ENCODE results near the gene SLC5A9. TPM values are rescaled to one million over a fixed set of nuclear protein-coding genes. Genes with fewer than 3 reads are reported as not detected.

Gene SLC5A9
- total RNA-seq, 1 experiment from 2014 or later: not detected

DNA sequence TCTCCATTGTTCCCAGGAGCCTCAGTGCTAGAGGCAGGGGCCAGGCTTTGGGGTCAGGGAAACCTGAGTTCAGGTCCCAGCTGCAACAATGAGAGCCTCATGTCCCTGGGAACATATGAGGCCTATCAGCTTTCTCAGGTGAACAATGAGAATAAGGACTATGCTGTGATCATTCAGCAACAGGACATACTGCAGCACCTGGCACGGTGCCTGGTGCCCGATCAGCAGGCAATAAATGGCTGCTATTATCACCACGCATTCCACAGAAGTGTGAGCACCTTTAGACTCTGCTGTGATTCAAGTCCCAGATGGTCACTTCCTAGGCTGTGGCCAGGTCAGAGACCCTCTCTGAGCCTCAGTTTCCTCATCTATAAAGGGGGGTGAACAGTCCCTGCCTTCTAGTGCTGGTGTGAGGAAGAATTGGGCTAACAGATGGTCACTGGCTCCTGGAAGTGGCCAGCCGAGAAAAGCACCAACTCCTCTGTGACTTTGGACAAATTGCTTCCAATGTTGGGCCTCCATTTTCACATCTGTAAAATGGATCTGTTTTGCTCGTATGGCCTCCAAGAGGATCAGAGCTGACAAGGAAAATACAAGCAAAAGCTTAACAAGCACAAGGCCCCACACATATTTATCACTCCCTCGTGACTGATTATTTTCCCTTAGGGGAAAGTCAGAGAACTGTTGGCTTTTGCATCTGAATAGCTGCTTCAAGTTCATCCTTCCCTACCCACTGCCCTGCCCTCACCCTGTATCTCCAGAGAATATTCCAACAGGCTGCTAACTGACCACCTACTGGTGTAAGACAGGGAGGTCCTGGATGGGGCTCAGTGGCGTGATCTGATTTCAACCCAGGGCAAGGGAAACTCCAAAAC lies 1.1 kb downstream of the SLC5A9 start:
- Histone ChIP-seq H4K20me1 (ENCODE audit: insufficient read depth) (no peaks in the 10 kb centered on the region), H3K9ac (ENCODE audit: low read length) (no peak overlapping the region), H3K79me2 (ENCODE audit: insufficient read depth, low read length) (no peaks in the 10 kb centered on the region), H3K4me2 (ENCODE audit: low read length) (no peak overlapping the region), H3K9me2 (ENCODE audit: insufficient read depth) (no peaks in the 10 kb centered on the region), H3K36me3 (ENCODE audit: control insufficient read depth in 1 of 2, insufficient read depth in 2 of 2, low read length in 2 of 2) (no peaks in the 10 kb centered on the region), H3K27ac (ENCODE audit: low read depth, low read length) (no peak overlapping the region), H3K9me3 (ENCODE audit: control insufficient read depth in 1 of 2, insufficient read depth in 1 of 2, low read depth in 1 of 2, low read length in 2 of 2) (no peaks in the 10 kb centered on the region), H2AFZ (ENCODE audit: low read depth, low read length, poor library complexity, severe bottlenecking) (no peak overlapping the region), H3K4me3 (replicated peaks in 1 of 2; ENCODE audit: low read depth in 1 of 2, low read length in 2 of 2) (no peak overlapping the region), H3K27me3 (ENCODE audit: insufficient read depth, low read length) (no peaks in the 10 kb centered on the region), H3K4me1 (ENCODE audit: control insufficient read depth in 1 of 2, insufficient read depth in 2 of 2, low read length in 2 of 2) (no peaks in the 10 kb centered on the region)
- intact Hi-C loops (cut with micrococcal nuclease): no loop called here
- RAD21 ChIA-PET (ENCODE audit: low non-redundant PET in 1 of 2, low total read pairs in 2 of 2, uncharacterized antibody in 2 of 2, unreplicated experiment in 2 of 2): no interaction called here
- BruUV-seq (replicated peaks): no TSS peak
- CTCF ChIA-PET: no interaction called here
- no peak for TF ChIP-seq CBX3 (IDR thresholded peaks at IDR 0.05; ENCODE audit: low read depth)
- no peak for TF ChIP-seq POLR2AphosphoS5 (IDR thresholded peaks at IDR 0.05; ENCODE audit: low read depth, low read length)
- no peak for TF ChIP-seq RAD21 (IDR thresholded peaks at IDR 0.05; ENCODE audit: low read depth)
- TF ChIP-seq, protein P1, sequence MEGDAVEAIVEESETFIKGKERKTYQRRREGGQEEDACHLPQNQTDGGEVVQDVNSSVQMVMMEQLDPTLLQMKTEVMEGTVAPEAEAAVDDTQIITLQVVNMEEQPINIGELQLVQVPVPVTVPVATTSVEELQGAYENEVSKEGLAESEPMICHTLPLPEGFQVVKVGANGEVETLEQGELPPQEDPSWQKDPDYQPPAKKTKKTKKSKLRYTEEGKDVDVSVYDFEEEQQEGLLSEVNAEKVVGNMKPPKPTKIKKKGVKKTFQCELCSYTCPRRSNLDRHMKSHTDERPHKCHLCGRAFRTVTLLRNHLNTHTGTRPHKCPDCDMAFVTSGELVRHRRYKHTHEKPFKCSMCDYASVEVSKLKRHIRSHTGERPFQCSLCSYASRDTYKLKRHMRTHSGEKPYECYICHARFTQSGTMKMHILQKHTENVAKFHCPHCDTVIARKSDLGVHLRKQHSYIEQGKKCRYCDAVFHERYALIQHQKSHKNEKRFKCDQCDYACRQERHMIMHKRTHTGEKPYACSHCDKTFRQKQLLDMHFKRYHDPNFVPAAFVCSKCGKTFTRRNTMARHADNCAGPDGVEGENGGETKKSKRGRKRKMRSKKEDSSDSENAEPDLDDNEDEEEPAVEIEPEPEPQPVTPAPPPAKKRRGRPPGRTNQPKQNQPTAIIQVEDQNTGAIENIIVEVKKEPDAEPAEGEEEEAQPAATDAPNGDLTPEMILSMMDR (IDR thresholded peaks at IDR 0.05 in 2 of 3, conservative IDR thresholded peaks at IDR 0.05 in 1 of 3; ENCODE audit: borderline replicate concordance in 1 of 3, insufficient read depth in 1 of 3, low read depth in 2 of 3, low read length in 2 of 3): no peak
- no peak for TF ChIP-seq YY1 (IDR thresholded peaks at IDR 0.05; ENCODE audit: extremely low read depth, insufficient replicate concordance, low read depth, low read length)
- no peak for TF ChIP-seq SP1 (IDR thresholded peaks at IDR 0.05; ENCODE audit: low read depth)
- no peak for TF ChIP-seq TCF7L2 (IDR thresholded peaks at IDR 0.05; ENCODE audit: borderline replicate concordance, extremely low read depth, insufficient read depth, insufficient read length)
- POLR2A ChIA-PET: no interaction called here
- ATAC-seq: no peak
- no peak for DNase-seq (ENCODE audit: low read depth, low spot score)

Data from HCT116 (cell line).